ENCODE results near the gene RPS14. TPM values are rescaled to one million over a fixed set of nuclear protein-coding genes. Genes with fewer than 3 reads are reported as not detected.
A peak's percentile ranks its signal among the peaks of the same experiment; 100 is the strongest.
"Not testable (repeated sequence)": the region's sequence is repeated elsewhere in the genome, so short reads cannot be mapped to it uniquely, and the experiment has no call there.

The RPS14 gene
- total RNA-seq, 1 experiment from 2014 or later: 2,061 TPM

- DNase-seq (ENCODE audit: low read depth): no peak
Observed at GRCh38 chr5:150481708-150481965, 32.1 kb upstream of the RPS14 start.

- DNase-seq (ENCODE audit: low read depth): no peak
Observed at GRCh38 chr5:150479416-150479815, 29.9 kb upstream of the RPS14 start.

GRCh38 chr5:150476568-150476967 is 27.0 kb upstream of the RPS14 start:
- not testable (repeated sequence) for DNase-seq (ENCODE audit: low read depth)

- DNase-seq (ENCODE audit: low read depth): peak; percentile 37
Observed at GRCh38 chr5:150473673-150474358, 24.3 kb upstream of the RPS14 start.

GRCh38 chr5:150469718-150470469 is 20.4 kb upstream of the RPS14 start:
- peak; percentile 97 for DNase-seq (ENCODE audit: low read depth)

GRCh38 chr5:150468206-150468605 is 18.7 kb upstream of the RPS14 start:
- no peak for DNase-seq (ENCODE audit: low read depth)

GRCh38 chr5:150465927-150466326 is 16.4 kb upstream of the RPS14 start:
- DNase-seq (ENCODE audit: low read depth): no peak

GRCh38 chr5:150464554-150465012 is 15.0 kb upstream of the RPS14 start:
- no peak for DNase-seq (ENCODE audit: low read depth)

- DNase-seq (ENCODE audit: low read depth): no peak
Observed at GRCh38 chr5:150461231-150461630, 11.7 kb upstream of the RPS14 start.

- DNase-seq (ENCODE audit: low read depth): no peak
Observed at GRCh38 chr5:150460781-150461180, 11.2 kb upstream of the RPS14 start.

- DNase-seq (ENCODE audit: low read depth): peak; percentile 46
Observed at GRCh38 chr5:150458802-150459557, 9.4 kb upstream of the RPS14 start.

- DNase-seq (ENCODE audit: low read depth): no peak
Observed at GRCh38 chr5:150457562-150458240, 8.2 kb upstream of the RPS14 start.

GRCh38 chr5:150457121-150457520 is 7.6 kb upstream of the RPS14 start:
- DNase-seq (ENCODE audit: low read depth): no peak

GRCh38 chr5:150454492-150455229 is 5.1 kb upstream of the RPS14 start:
- no peak for DNase-seq (ENCODE audit: low read depth)

- not testable (repeated sequence) for DNase-seq (ENCODE audit: low read depth)
Observed at GRCh38 chr5:150454027-150454426, 4.5 kb upstream of the RPS14 start.

GRCh38 chr5:150452914-150453313 is 3.4 kb upstream of the RPS14 start:
- DNase-seq (ENCODE audit: low read depth): no peak

- DNase-seq (ENCODE audit: low read depth): no peak
Observed at GRCh38 chr5:150451594-150451993, 2.1 kb upstream of the RPS14 start.

- no peak for DNase-seq (ENCODE audit: low read depth)
Observed at GRCh38 chr5:150448952-150449516, 505 bp downstream of the RPS14 start.

- no peak for DNase-seq (ENCODE audit: low read depth)
Observed at GRCh38 chr5:150448334-150448733, 1.2 kb downstream of the RPS14 start.

GRCh38 chr5:150447188-150447587 is 2.4 kb downstream of the RPS14 start:
- no peak for DNase-seq (ENCODE audit: low read depth)

GRCh38 chr5:150446583-150446982 is 3.0 kb downstream of the RPS14 start:
- DNase-seq (ENCODE audit: low read depth): no peak

Measured in LHCN-M2 (cell line).